Measurements from ENCODE around the gene ADAM22. TPM values are rescaled to one million over a fixed set of nuclear protein-coding genes. Genes with fewer than 3 reads are reported as not detected.

Gene ADAM22
- total and polyA plus RNA-seq, 10 of the 15 experiments (the other 5 are each of a cell fraction or from before 2014, with no cell fraction given) = 1.4 to 24.5 (median 7.6) TPM

DNA sequence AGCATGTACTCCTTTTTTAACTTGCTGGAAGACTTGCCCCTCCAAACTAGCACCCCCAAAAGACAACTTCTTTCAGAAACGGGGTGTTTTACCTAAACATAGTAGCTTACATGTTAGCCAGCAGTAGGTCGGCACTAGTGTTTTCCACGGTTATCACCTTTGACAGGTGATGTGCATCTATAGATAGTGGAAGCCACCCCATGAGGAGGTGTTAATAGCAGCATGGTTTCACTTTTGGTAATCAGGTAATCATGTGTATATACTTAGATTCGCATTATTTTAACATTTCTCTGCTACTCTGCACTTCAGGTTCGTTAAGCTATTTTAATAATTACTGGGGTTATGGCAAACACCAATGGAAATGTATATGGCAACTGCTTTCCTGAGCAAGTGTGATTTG, 268.2 kb downstream of the ADAM22 start (continued):
- TF ChIP-seq, protein P1, sequence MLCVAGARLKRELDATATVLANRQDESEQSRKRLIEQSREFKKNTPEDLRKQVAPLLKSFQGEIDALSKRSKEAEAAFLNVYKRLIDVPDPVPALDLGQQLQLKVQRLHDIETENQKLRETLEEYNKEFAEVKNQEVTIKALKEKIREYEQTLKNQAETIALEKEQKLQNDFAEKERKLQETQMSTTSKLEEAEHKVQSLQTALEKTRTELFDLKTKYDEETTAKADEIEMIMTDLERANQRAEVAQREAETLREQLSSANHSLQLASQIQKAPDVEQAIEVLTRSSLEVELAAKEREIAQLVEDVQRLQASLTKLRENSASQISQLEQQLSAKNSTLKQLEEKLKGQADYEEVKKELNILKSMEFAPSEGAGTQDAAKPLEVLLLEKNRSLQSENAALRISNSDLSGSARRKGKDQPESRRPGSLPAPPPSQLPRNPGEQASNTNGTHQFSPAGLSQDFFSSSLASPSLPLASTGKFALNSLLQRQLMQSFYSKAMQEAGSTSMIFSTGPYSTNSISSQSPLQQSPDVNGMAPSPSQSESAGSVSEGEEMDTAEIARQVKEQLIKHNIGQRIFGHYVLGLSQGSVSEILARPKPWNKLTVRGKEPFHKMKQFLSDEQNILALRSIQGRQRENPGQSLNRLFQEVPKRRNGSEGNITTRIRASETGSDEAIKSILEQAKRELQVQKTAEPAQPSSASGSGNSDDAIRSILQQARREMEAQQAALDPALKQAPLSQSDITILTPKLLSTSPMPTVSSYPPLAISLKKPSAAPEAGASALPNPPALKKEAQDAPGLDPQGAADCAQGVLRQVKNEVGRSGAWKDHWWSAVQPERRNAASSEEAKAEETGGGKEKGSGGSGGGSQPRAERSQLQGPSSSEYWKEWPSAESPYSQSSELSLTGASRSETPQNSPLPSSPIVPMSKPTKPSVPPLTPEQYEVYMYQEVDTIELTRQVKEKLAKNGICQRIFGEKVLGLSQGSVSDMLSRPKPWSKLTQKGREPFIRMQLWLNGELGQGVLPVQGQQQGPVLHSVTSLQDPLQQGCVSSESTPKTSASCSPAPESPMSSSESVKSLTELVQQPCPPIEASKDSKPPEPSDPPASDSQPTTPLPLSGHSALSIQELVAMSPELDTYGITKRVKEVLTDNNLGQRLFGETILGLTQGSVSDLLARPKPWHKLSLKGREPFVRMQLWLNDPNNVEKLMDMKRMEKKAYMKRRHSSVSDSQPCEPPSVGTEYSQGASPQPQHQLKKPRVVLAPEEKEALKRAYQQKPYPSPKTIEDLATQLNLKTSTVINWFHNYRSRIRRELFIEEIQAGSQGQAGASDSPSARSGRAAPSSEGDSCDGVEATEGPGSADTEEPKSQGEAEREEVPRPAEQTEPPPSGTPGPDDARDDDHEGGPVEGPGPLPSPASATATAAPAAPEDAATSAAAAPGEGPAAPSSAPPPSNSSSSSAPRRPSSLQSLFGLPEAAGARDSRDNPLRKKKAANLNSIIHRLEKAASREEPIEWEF (IDR thresholded peaks at IDR 0.05; ENCODE audit: insufficient replicate concordance, low read depth, low read length) = no peak
- no peak for TF ChIP-seq POU2F2 (IDR thresholded peaks at IDR 0.05; ENCODE audit: borderline replicate concordance, low read depth, low read length)
- no peak for TF ChIP-seq TBL1XR1 (IDR thresholded peaks at IDR 0.05; ENCODE audit: low read depth, low read length)
- TF ChIP-seq, protein P2, sequence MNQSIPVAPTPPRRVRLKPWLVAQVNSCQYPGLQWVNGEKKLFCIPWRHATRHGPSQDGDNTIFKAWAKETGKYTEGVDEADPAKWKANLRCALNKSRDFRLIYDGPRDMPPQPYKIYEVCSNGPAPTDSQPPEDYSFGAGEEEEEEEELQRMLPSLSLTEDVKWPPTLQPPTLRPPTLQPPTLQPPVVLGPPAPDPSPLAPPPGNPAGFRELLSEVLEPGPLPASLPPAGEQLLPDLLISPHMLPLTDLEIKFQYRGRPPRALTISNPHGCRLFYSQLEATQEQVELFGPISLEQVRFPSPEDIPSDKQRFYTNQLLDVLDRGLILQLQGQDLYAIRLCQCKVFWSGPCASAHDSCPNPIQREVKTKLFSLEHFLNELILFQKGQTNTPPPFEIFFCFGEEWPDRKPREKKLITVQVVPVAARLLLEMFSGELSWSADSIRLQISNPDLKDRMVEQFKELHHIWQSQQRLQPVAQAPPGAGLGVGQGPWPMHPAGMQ (IDR thresholded peaks at IDR 0.05; ENCODE audit: borderline replicate concordance) = no peak
- TF ChIP-seq, protein P3, sequence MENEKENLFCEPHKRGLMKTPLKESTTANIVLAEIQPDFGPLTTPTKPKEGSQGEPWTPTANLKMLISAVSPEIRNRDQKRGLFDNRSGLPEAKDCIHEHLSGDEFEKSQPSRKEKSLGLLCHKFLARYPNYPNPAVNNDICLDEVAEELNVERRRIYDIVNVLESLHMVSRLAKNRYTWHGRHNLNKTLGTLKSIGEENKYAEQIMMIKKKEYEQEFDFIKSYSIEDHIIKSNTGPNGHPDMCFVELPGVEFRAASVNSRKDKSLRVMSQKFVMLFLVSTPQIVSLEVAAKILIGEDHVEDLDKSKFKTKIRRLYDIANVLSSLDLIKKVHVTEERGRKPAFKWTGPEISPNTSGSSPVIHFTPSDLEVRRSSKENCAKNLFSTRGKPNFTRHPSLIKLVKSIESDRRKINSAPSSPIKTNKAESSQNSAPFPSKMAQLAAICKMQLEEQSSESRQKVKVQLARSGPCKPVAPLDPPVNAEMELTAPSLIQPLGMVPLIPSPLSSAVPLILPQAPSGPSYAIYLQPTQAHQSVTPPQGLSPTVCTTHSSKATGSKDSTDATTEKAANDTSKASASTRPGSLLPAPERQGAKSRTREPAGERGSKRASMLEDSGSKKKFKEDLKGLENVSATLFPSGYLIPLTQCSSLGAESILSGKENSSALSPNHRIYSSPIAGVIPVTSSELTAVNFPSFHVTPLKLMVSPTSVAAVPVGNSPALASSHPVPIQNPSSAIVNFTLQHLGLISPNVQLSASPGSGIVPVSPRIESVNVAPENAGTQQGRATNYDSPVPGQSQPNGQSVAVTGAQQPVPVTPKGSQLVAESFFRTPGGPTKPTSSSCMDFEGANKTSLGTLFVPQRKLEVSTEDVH (IDR thresholded peaks at IDR 0.05; ENCODE audit: low read depth, partially characterized antibody) = no peak
- no peak for TF ChIP-seq KAT2A (conservative IDR thresholded peaks at IDR 0.05; ENCODE audit: control insufficient read depth, low read depth, low read length)

Data from GM12878 (cell line).